ENCODE results near the gene GNAI1. TPM values are rescaled to one million over a fixed set of nuclear protein-coding genes. Genes with fewer than 3 reads are reported as not detected.

GNAI1 gene
- total RNA-seq, 1 donor from 2014 or later: 17.7 TPM

DNA sequence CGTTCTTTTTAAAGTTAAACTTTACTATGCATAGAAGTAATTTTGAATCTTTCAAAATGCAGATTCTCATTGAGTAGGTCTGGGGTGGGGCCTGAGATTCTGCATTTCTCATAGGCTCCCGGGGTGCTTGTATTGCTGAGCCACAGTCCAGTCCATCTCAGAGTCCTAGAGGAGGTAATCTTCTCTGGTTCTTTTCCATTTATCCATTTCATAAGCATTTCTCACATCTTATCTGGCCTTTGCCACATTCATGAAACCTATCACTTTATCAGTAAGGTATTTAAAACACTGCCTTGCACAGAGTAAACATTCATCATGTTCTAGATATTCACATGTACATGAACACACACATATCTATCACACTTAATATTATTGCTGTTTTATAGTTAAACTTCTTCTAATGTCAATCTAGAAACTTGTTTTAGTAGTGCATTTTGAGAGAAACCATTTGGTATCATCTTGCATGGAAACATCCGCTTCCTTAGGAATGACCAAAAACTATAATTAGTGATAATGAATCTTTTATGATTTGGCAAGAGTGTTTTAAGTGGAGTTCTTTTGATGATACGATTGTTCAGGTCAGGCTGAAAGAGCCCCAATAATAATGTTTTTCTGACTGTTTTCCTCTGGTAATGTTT is 12.0 kb downstream of the GNAI1 start:
- no peaks in the 10 kb centered on the region for H3K27me3 ChIP-seq (ENCODE audit: control insufficient read depth, insufficient read depth, low read length)
- H3K36me3 ChIP-seq (ENCODE audit: control insufficient read depth, insufficient read depth, low read length): no peaks in the 10 kb centered on the region
- TF ChIP-seq, protein P1, sequence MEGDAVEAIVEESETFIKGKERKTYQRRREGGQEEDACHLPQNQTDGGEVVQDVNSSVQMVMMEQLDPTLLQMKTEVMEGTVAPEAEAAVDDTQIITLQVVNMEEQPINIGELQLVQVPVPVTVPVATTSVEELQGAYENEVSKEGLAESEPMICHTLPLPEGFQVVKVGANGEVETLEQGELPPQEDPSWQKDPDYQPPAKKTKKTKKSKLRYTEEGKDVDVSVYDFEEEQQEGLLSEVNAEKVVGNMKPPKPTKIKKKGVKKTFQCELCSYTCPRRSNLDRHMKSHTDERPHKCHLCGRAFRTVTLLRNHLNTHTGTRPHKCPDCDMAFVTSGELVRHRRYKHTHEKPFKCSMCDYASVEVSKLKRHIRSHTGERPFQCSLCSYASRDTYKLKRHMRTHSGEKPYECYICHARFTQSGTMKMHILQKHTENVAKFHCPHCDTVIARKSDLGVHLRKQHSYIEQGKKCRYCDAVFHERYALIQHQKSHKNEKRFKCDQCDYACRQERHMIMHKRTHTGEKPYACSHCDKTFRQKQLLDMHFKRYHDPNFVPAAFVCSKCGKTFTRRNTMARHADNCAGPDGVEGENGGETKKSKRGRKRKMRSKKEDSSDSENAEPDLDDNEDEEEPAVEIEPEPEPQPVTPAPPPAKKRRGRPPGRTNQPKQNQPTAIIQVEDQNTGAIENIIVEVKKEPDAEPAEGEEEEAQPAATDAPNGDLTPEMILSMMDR (IDR thresholded peaks at IDR 0.05; ENCODE audit: insufficient read depth, low read length, poor library complexity, severe bottlenecking): no peak
- DNase-seq (ENCODE audit: low read depth): no peak
- H3K4me3 ChIP-seq (ENCODE audit: low read depth, low read length): no peak overlapping the region

DNA sequence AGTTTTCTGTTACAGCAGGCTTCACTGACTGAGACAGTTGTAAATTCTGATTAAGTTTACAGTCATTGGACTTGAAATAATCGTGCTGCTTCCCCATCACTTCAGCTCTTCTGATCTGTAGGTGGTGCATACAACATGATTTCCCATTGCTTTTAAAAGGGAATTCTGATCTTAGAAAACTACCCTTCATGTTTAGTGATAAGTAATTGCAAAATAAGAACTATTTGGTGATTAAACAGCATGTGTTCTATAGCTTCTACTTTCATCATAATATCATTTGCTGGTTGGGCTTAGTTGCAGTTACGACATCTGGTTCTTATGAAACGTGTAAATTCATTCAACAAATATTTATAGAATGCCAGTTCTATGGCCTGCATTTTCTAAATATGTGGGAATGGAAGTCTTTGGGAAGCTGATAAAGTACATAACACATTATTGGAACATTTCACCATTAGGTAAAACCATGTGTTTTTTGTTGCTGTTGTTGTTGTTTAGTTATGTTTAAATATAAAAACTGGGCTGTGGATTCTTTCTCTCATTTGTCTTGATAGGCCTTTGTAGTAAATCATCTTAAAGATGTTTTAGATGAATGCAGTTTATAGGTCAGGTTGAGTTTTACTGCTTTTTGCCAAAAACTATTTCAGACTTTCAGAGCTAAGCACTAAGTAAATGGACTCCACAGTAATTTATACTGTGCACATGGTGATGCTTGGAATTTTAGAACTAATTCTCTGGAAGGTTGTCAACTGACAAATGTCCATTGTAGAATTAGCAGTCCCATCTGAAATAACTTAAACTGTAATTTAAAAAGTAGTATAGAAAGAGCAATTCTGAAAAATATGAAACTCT is 13.1 kb downstream of the GNAI1 start:
- Histone ChIP-seq H3K27me3 (ENCODE audit: control insufficient read depth, insufficient read depth, low read length) (no peaks in the 10 kb centered on the region), H3K4me3 (ENCODE audit: low read depth, low read length) (no peak overlapping the region), H3K36me3 (ENCODE audit: control insufficient read depth, insufficient read depth, low read length) (no peaks in the 10 kb centered on the region)
- DNase-seq (ENCODE audit: low read depth): no peak
- TF ChIP-seq, protein P1 (IDR thresholded peaks at IDR 0.05; ENCODE audit: insufficient read depth, low read length, poor library complexity, severe bottlenecking): no peak

DNA sequence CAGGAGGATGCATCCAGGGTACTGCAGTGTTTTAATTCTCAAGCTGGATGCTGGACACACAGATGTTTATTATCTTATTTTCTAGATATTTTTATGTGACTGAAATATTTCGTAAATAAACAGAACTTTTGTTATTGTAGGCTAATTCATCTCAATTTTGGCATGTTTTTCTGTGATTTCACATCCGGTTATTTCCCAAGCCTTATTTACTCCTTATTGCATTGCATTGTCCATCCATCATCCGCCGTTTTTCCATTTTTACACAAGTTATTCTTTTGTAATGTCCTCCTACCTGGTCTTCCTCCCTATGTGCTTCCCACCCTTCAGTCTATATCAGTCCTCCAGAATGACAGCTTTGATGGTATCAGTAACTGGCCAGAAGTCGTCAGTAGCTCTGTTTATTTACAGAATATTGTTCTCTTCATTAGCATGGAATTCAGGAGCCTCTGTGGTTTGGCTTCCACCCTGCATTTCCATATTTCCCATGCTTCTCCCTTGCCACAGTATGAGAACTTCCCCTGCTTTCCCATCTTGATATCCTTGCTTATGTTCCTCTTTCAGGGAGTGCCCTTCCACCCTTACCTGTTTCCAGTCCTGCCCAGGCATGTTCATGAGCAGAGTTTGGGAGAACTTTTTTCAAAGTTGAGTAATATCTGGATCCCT is 16.1 kb downstream of the GNAI1 start:
- Histone ChIP-seq H3K4me3 (ENCODE audit: low read depth, low read length) (no peak overlapping the region), H3K27me3 (ENCODE audit: control insufficient read depth, insufficient read depth, low read length) (no peaks in the 10 kb centered on the region), H3K36me3 (ENCODE audit: control insufficient read depth, insufficient read depth, low read length) (no peaks in the 10 kb centered on the region)
- DNase-seq (ENCODE audit: low read depth): no peak
- TF ChIP-seq, protein P1 (IDR thresholded peaks at IDR 0.05; ENCODE audit: insufficient read depth, low read length, poor library complexity, severe bottlenecking): no peak

DNA sequence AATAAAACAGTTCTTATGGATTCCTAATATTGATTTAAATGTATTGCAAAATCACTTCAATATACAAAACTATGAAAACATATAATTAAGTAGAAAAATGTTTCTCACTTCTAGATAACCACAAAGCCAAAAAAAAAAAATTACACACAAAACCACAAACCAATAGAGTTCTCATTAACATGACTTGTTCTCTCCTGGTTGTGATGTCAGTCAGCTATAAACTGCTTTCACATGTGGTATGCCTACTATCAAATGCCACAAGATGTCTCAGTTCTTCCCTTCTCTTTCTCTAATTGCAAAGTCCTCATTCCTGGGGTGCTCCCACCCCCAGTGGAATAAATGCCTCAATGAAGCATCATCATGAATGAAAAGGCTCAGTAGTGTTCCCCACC is 16.6 kb downstream of the GNAI1 start:
- DNase-seq (ENCODE audit: low read depth): peak; percentile 37
- no peak overlapping the region for H3K4me3 ChIP-seq (ENCODE audit: low read depth, low read length)

DNA sequence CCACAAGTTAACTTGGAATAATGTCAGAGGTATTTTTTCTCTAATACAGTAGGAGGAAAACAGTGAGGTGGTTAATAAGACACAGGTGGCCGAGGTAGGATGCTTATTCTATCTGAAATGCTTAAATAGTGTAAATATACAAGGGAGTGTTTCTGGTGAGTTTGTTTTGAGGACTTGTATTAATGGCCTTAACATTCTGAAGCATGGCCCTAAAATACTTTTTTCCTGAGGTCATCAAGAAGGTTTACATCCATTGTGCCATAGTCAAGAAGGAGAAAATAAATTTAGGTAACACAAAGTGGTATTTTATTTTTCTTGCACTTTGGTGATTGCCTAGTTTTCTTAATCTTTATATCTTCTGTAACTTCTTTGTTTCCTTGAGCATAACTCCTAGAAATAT is 18.8 kb downstream of the GNAI1 start:
- DNase-seq (ENCODE audit: low read depth): no peak
- H3K36me3 ChIP-seq (ENCODE audit: control insufficient read depth, insufficient read depth, low read length): no peaks in the 10 kb centered on the region
- no peak overlapping the region for H3K4me3 ChIP-seq (ENCODE audit: low read depth, low read length)
- TF ChIP-seq, protein P1 (IDR thresholded peaks at IDR 0.05; ENCODE audit: insufficient read depth, low read length, poor library complexity, severe bottlenecking): no peak
- H3K27me3 ChIP-seq (ENCODE audit: control insufficient read depth, insufficient read depth, low read length): no peaks in the 10 kb centered on the region

More for the DNA sequence above, 16.6 kb downstream of the GNAI1 start:
- TF ChIP-seq, protein P1 (IDR thresholded peaks at IDR 0.05; ENCODE audit: insufficient read depth, low read length, poor library complexity, severe bottlenecking): no peak
- Histone ChIP-seq H3K36me3 (ENCODE audit: control insufficient read depth, insufficient read depth, low read length) (no peaks in the 10 kb centered on the region), H3K27me3 (ENCODE audit: control insufficient read depth, insufficient read depth, low read length) (no peaks in the 10 kb centered on the region)
